Mucosa of descending colon (tissue), 3 donors: ENCODE data around the gene FAM117A. TPM values are rescaled to one million over a fixed set of nuclear protein-coding genes. Genes with fewer than 3 reads are reported as not detected.
"Not testable (repeated sequence)": the region's sequence is repeated elsewhere in the genome, so short reads cannot be mapped to it uniquely, and the experiment has no call there.

Source experiments
- ATAC-seq: fragments of 200-7000 bp; cut with Tn5 transposase; one replicate; pipeline ENCODE4 v1.9.1; 2020; ENCODE audit warnings: mild to moderate bottlenecking, moderate library complexity
- DNase-seq, 3 donors: peaks; one replicate each; pipeline ENCODE4 v3.0.0-alpha.2; 2020
- H3K36me3 ChIP-seq: fragments of 200-600 bp; one replicate; pipeline ENCODE4 v1.8.0; 2021; ENCODE audit warnings: low read depth, mild to moderate bottlenecking
- H3K4me1 ChIP-seq: fragments of 200-600 bp; one replicate; pipeline ENCODE4 v1.8.0; 2021; ENCODE audit warnings: low read depth, mild to moderate bottlenecking
- H3K4me3 ChIP-seq: fragments of 200-600 bp; one replicate; pipeline ENCODE4 v1.8.0; 2021; ENCODE audit warnings: mild to moderate bottlenecking
- H3K9me3 ChIP-seq: fragments of 200-600 bp; one replicate; pipeline ENCODE4 v1.8.0; 2021; ENCODE audit warnings: mild to moderate bottlenecking
- CTCF ChIP-seq: fragments of 200-600 bp; IDR thresholded peaks from one replicate; pipeline ENCODE4 v1.8.0; 2022; ENCODE audit warnings: antibody characterized with exemption, mild to moderate bottlenecking
- intact Hi-C, 2 donors: fragments of 100-400 bp; cut with DNase I in 1 of 2; cut with micrococcal nuclease in 1 of 2; formaldehyde crosslinking; loops; one replicate each; pipeline versions ENCODE4 v1.11.0 to v1.11.1; 2022; cut with DNase I, micrococcal nuclease
- total RNA-seq, 3 donors: library from RNA; stranded (reverse); fragmentation: NEBNext Ultra II Directional in 2 of 3; extraction: Animal tissue kit (Norgen Biotek cat#: 25700) in 2 of 3; gene quantifications; one replicate each; pipeline versions ENCODE4 v1.2.1 to v1.2.4, GENCODE V29; 2021 to 2023
- donor health status: DM: no; HTN: no; CAD: no; lungs with moderate emphysema.
- donor health status: DM: no; HTN: no; CAD: no.
- donor health status: DM: no; HTN: yes; CAD: no.

The FAM117A gene
- total RNA-seq, 3 donors from 2014 or later = 6.5 to 22.0 (median 8.8) TPM

GRCh38 chr17:49760932-49761558 lies 2.9 kb downstream of the FAM117A start:
- peaks cover 18% of the 10 kb centered on the region for H3K4me1 ChIP-seq
- no peak overlapping the region for H3K4me3 ChIP-seq
- DNase-seq (no peak), ATAC-seq (no peak)
- no peak for TF ChIP-seq CTCF
- no peaks in the 10 kb centered on the region for H3K36me3 ChIP-seq
- intact Hi-C loops = no loop called here
- no peaks in the 10 kb centered on the region for H3K9me3 ChIP-seq

- no peak overlapping the region for H3K4me3 ChIP-seq
- TF ChIP-seq CTCF = no peak
- no peaks in the 10 kb centered on the region for H3K9me3 ChIP-seq
- intact Hi-C loops = no loop called here
- no peak for ATAC-seq
- H3K36me3 ChIP-seq = no peaks in the 10 kb centered on the region
- peaks cover 18% of the 10 kb centered on the region for H3K4me1 ChIP-seq
- DNase-seq = no peak
Measured at GRCh38 chr17:49760296-49760695, 3.6 kb downstream of the FAM117A start.

- peaks cover 11% of the 10 kb centered on the region for H3K4me1 ChIP-seq
- H3K4me3 ChIP-seq = no peak overlapping the region
- H3K36me3 ChIP-seq = no peaks in the 10 kb centered on the region
- H3K9me3 ChIP-seq = no peaks in the 10 kb centered on the region
- no peak for TF ChIP-seq CTCF
- ATAC-seq (no peak), DNase-seq (no peak)
- intact Hi-C loops = no loop called here
Measured at GRCh38 chr17:49759203-49759602, 4.7 kb downstream of the FAM117A start.

GRCh38 chr17:49758464-49759010 lies 5.4 kb downstream of the FAM117A start:
- ATAC-seq, DNase-seq, H3K36me3 ChIP-seq, H3K9me3 ChIP-seq, intact Hi-C loops, H3K4me3 ChIP-seq: not testable (repeated sequence)
- H3K4me1 ChIP-seq = peaks cover 11% of the 10 kb centered on the region

- no peak for TF ChIP-seq CTCF
- H3K9me3 ChIP-seq = no peaks in the 10 kb centered on the region
- no peaks in the 10 kb centered on the region for H3K36me3 ChIP-seq
- H3K4me1 ChIP-seq = peaks cover 11% of the 10 kb centered on the region
- H3K4me3 ChIP-seq = no peak overlapping the region
- no peak for ATAC-seq
- intact Hi-C loops = no loop called here
- DNase-seq = no peak
Measured at GRCh38 chr17:49757151-49757777, 6.7 kb downstream of the FAM117A start.
